NOMO-1 treated with DMSO at 0.1 percent for 48 hours (cell line): Measurements from ENCODE around the gene GDPGP1.

Experiments
- DNase-seq: peaks from one replicate; lab custom pipeline; 2025; ENCODE audit not compliant: unreplicated experiment; lab: John Stamatoyannopoulos, UW

Gene GDPGP1

GRCh38 chr15:90203922-90204321, 30.1 kb upstream of the GDPGP1 start:
- DNase-seq: no peak

DNA sequence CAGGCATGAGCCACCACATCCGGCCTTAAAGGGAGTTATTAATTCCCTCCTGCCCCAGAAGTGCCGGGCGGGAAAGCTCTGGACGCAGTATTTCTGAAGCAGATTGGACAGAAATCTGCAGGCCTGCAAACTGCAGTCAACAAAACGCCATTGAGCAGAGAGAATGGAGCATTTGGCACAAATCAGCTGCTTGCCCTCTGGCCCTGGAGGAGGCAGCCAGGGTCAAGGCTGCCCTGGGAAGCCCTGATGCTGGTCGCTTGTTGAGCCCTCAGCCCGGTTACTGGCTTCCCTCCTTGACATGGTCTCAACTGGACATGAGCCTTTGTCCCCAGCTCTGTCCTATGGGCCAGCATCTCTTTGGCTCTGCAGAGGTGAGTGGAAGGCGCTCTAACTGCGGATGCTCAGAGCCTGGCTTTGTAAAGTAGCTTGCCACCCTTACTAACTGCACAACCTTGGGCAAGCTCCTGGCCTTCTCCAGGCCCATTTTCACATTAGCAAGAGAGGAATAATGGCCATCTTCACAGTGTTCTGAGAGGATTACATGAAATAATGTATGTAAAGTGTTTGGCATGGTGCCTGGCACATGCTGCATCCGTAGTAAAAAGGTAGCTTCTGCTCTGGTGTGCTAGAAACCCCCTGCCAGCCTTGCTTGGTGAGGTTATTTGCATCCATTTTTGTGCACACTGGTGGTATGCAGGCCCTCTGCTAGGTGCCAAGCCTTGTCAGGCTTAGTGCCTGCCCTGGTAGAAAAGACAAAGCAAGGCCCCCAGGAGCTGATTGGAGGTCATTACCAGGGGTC, 28.8 kb upstream of the GDPGP1 start:
- DNase-seq: no peak

GRCh38 chr15:90205886-90206285, 28.1 kb upstream of the GDPGP1 start:
- DNase-seq: no peak

GRCh38 chr15:90207252-90207651, 26.8 kb upstream of the GDPGP1 start:
- no peak for DNase-seq

DNA sequence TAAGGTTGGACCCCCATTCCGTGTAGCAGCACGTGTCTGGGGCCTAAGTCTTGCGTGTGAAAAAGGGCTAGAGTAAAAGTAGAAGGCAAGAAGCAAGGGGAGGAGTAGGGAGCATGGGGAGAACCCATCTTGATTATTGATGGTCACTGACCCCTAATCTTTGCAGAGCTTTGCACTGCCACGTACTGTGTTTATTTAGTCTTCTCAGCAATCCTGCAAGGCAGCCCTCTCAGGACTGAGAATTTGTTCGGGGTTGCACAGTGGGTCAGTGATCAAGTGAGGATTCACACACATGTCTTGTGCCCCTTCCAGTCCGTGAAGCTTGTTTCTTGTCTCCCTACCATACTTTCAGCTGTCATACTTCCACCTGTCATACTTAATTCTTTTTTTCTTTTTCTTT, 25.7 kb upstream of the GDPGP1 start:
- DNase-seq: no peak

DNA sequence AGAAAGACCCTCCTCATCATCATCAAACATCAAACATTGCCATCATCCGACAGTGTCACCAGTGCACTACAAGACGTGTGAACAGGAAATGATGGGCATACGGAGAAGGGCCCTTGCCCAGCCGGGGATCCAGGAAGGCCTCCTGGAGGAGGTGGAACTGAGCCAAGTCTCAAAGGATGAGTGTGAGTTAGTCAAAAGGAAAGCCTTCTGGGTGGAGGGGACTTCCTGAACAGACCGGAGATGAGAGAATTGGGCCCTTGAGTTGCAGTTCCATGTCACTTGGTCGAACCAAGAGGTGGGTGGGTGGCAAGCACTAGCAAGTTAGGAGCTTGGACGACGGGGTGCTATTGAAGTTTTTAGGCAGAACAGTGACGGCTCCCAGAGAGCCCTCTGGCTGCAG, 24.4 kb upstream of the GDPGP1 start:
- no peak for DNase-seq

- DNase-seq: no peak
Observed at GRCh38 chr15:90210593-90210992, 23.4 kb upstream of the GDPGP1 start.

- no peak for DNase-seq
Observed at GRCh38 chr15:90211009-90211408, 23.0 kb upstream of the GDPGP1 start.

- no peak for DNase-seq
Observed at GRCh38 chr15:90211440-90212143, 22.4 kb upstream of the GDPGP1 start.

GRCh38 chr15:90212221-90213098, 21.5 kb upstream of the GDPGP1 start:
- no peak for DNase-seq

DNA sequence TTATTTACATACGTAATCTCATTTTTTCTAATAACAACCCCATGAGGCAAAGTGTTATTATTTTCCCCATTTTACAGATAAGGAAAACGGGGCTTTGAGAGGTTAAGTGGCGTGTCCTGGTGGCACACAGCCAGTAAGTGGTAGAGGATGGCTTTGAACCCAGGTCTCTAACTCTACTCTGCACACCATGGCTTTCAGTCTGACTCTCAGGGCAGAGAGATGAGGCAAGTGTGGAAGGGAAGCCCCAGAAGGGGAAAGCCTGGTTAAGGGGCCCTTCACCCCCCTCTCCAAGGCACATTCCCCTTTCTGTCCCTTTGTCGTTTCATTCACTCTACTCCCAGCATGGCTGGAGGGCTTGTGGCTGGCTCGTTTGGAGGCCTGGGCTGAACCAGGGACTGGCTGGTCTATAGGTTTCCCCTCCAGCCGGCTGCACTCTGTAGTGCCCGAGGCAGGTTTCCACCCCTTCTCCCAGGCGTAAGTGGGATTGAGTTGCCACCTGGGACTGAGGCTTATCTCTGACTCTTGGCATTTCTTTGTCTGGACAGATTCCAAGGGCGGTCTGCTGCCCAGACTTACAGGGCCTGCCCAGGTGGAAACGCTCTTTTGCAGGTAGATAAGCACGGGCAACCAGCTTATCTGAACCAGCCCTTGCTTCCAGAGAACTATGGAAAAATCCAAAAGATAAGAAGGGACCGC, 20.7 kb upstream of the GDPGP1 start:
- no peak for DNase-seq

- DNase-seq: no peak
Observed at GRCh38 chr15:90213818-90214204, 20.2 kb upstream of the GDPGP1 start.

DNA sequence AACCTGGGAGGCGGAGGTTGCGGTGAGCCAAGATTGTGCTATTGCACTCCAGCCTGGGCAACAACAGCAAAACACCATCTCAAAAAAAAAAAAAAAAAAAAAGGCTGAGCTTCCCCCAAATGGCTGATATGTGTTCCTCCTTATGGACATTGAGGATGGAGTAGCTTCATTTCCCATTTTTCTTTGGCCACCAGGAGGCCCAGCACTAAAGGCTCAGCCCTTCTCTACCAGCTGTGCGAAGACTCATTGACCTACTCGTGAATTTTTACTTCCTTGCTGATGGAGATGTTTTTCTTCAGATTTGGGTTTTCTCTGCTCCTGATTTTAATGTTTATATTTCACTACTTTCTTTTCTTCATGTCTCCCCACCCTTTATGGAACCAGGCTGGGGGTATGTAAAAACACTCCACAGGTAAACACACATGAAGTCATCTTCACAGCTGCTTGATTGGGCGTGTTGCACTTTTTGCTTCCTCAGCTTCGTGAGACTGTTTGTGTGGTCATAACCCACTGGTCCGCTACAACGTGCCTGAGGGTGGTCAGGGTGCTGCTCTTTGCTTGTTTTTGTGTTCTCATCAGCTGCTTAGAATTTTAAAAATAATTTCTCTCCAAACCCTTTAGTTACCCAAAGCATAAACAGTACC, 19.3 kb upstream of the GDPGP1 start:
- no peak for DNase-seq

DNA sequence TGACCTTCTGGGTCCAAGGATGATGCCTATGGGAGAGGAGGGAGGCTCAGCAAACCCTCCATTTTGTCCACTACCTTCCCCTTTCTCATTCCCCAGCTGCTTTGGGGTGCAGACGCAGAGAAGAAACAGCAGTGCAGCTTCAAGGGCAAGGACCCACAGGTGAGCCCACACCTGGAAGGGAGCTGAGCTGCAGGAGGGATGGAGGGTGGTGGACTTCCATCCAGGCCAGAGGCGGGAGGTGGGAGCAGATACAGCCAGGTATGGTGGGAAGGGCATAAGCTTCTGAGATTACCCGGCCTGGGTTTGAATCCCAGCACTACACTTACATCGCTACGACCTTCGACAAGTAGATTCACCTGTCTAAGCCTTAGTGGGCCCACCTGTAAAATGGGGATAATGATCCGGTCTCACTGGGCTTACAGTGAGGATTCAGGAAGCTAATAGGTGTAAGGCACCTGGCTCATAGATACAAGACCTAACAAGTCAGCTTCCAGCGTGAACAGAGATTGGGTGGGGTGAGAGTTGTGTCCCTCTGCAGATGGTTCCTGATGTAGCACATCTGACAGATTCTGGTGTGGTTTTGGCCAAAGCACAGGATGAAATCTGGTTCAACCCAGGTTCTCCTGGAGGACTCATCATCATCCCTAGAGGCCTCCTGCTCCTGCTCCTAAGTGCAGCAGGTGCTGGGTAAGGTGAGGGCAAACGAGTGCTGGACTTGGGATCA, 16.2 kb upstream of the GDPGP1 start:
- DNase-seq: no peak

GRCh38 chr15:90219421-90220141, 14.4 kb upstream of the GDPGP1 start:
- peak; percentile 14 for DNase-seq

DNA sequence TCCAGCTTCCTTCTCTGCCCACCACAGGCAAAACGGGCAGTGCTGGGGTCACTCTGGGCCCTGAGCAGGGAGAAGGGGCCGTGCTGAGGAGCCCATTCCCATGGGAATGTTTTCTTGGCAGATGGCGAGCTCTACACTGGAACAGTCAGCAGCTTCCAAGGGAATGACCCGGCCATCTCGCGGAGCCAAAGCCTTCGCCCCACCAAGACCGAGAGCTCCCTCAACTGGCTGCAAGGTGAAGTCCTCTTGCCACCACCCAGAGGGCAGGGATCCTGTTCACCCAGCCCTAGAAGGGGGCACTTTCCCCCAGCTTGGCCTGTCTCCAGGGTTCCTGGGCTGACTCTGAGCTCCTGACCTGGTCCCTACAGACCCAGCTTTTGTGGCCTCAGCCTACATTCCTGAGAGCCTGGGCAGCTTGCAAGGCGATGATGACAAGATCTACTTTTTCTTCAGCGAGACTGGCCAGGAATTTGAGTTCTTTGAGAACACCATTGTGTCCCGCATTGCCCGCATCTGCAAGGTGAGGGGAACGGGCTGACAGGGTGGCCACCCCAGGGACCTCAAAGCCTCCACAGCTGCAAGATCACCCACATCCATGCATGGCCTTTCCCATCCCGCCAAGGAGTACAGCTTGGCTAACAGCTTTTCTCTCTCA, 12.6 kb upstream of the GDPGP1 start:
- DNase-seq: peak; percentile 25

DNA sequence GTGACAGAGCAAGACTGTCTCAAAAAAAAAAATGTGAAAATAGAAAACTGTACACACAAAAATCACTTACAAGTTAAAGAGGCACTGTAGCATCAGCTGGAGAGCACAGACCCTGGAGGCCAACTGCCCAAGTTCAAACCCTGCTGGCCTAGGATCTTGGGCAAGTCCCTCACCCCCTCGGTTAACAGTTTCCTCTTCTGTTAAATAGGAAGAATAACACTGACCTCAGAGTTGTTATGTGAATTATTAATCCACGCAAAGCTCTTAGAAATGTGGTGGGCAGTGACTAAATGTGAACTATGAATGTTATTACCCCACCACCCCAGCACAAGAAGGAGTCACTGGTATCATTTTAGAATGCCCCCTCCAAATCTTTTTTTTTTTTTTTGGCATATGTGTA, 11.5 kb upstream of the GDPGP1 start:
- no peak for DNase-seq

GRCh38 chr15:90223441-90224165, 10.4 kb upstream of the GDPGP1 start:
- no peak for DNase-seq
